Heart left ventricle (tissue), 16 donors: ENCODE results near the gene OLFML3. TPM values are rescaled to one million over a fixed set of nuclear protein-coding genes. Genes with fewer than 3 reads are reported as not detected.

ENCODE experiments used
- ATAC-seq, 4 donors: fragments of 200-7000 bp; cut with Tn5 transposase; one replicate each; pipeline ENCODE4 v1.9.1; 2020 to 2022; ENCODE audit warnings: moderate library complexity in 4 of 4, mild to moderate bottlenecking in 3 of 4, moderate number of reproducible peaks in 1 of 4
- DNase-seq, 5 donors: peaks; one replicate each; pipeline ENCODE4 v3.0.0-alpha.2; 2020
- H3K27ac ChIP-seq, 12 donors: fragments of 200-600 bp; sonication (generic) in 4 of 12; one replicate each; pipeline versions ENCODE4 v1.5.0 to v1.8.0; 2016 to 2022; ENCODE audit warnings: mild to moderate bottlenecking in 2 of 12
- H3K27me3 ChIP-seq, 9 donors: fragments of 200-600 bp; sonication (generic) in 2 of 9; one replicate each; pipeline versions ENCODE4 v1.5.1 to v1.8.0; 2016 to 2022; ENCODE audit warnings: mild to moderate bottlenecking in 3 of 9
- H3K36me3 ChIP-seq, 9 donors: fragments of 200-600 bp; sonication (generic) in 2 of 9; one replicate each; pipeline versions ENCODE4 v1.5.0 to v1.8.0; 2018 to 2022; ENCODE audit warnings: mild to moderate bottlenecking in 2 of 9
- H3K4me1 ChIP-seq, 12 donors: fragments of 200-600 bp; sonication (generic) in 4 of 12; one replicate each; pipeline versions ENCODE4 v1.5.0 to v1.8.0; 2016 to 2022; ENCODE audit warnings: mild to moderate bottlenecking in 3 of 12
- H3K4me3 ChIP-seq, 12 donors: fragments of 200-600 bp; sonication (generic) in 4 of 12; one replicate each; pipeline versions ENCODE4 v1.5.0 to v1.8.0; 2017 to 2022; ENCODE audit warnings: mild to moderate bottlenecking in 9 of 12, moderate library complexity in 4 of 12
- H3K9me3 ChIP-seq, 12 donors: fragments of 200-600 bp; sonication (generic) in 4 of 12; one replicate each; pipeline versions ENCODE4 v1.5.0 to v1.8.0; 2016 to 2022; ENCODE audit warnings: mild to moderate bottlenecking in 1 of 12
- CTCF ChIP-seq, 12 donors: fragments of 200-600 bp; sonication (generic) in 4 of 12; IDR thresholded peaks; one replicate each; pipeline versions ENCODE4 v1.5.0 to v1.8.0; 2018 to 2022; ENCODE audit warnings: antibody characterized with exemption in 12 of 12, mild to moderate bottlenecking in 5 of 12
- POLR2A ChIP-seq, 2 donors: fragments of 450-650 bp; IDR thresholded peaks; one replicate each; pipeline ENCODE4 v1.6.1; 2017; ENCODE audit warnings: antibody characterized with exemption in 2 of 2, mild to moderate bottlenecking in 2 of 2, moderate library complexity in 2 of 2
- WGBS, 4 donors: extraction: QIAGEN DNeasy Blood & Tissue Kit in 2 of 4; methylation state at CpG; one replicate each; pipeline versions ENCODE4 v1.1.5 to v1.1.7; 2013 to 2018; 5-methylcytosine and 5-hydroxymethylcytosine counted together
- intact Hi-C, 10 donors: fragments of 100-400 bp; cut with DNase I; formaldehyde crosslinking; loops; one replicate each; pipeline versions ENCODE4 v1.11.1 to v1.14.2; 2022
- long read RNA-seq, 3 donors: library from polyadenylated mRNA; unstranded; transcript quantifications; one replicate each; pipeline ENCODE4 v2.0.0, GENCODE V29; 2020 to 2021
- polyA plus RNA-seq, 2 donors: library from polyadenylated mRNA; stranded (reverse); fragments of 200-250 nt; gene quantifications; one replicate each; pipeline ENCODE4 v1.2.3, GENCODE V29; 2013
- total RNA-seq, 9 donors: library from RNA; depleted of rRNA in 2 of 9; stranded (reverse); fragments of >200 nt in 2 of 9; fragmentation: NEBNext Ultra II Directional in 3 of 9; extraction: Animal tissue kit (Norgen Biotek cat#: 25700) in 3 of 9; gene quantifications; one replicate each; pipeline versions ENCODE4 v1.1.0 to v1.2.4, GENCODE V29; 2016 to 2023
- donor health status: ischemic (EF 13 %, LVEDD 7.1; RV severe dilation, severe dysfunction).
- donor health status: healthy with polysubstance abuse.
- donor health status: DM: no; HTN: yes; CAD: no.
- donor health status: DM: no; HTN: no; CAD: no.
- donor health status: ischemic (EF 25% LVEDD 6.9; RV normal size, moderate dysfunction).
- donor health status: ischemic (EF 25% LVEDD 5.7; RV mildly dilated, moderate dysfunction).
- donor health status: healthy.
- donor health status: DM: yes; HTN: yes; CAD: no.
- donor health status: ischemic (EF 35%, LVEDD 5.7; RV mildly dilated, moderate dysfunction).
- donor health status: nonischemic (EF 11% LVEDD 7.7; RV severe dilation, severe dysfunction).
- donor health status: DM: yes; HTN: yes; CAD: no.
- donor health status: PGD.
- donor health status: ischemic (EF 29% LVEDD 5.4; RV normal size, mild dysfunction).
- donor health status: nonischemic (EF 23%, LVEDD 6.1; RV moderate dilation, normal function).

The OLFML3 gene
- 10 to 100 TPM in 7 of 9 donors, 1 to 10 TPM in 2; 5.3 to 27.2 (median 13.5) TPM for total RNA-seq
- 1 to 10 TPM; 5.1 to 7.8 TPM for polyA plus RNA-seq
- long read RNA-seq, donor 1, partial matches to known transcripts: 13 of 17 reads
- long read RNA-seq, donor 1, other reads (novel, unspliced or antisense): 0 of 17 reads
- long read RNA-seq, donor 2, transcript OLFML3-201 (3 exons, 1,780 nt): major isoform, 5 of 6 reads
- long read RNA-seq, donor 2, partial matches to known transcripts: 1 of 6 reads
- long read RNA-seq, donor 2, other reads (novel, unspliced or antisense): 0 of 6 reads
- long read RNA-seq, donor 3, partial matches to known transcripts: 0 of 13 reads
- long read RNA-seq, donor 3, other reads (novel, unspliced or antisense): 11 of 13 reads

- ATAC-seq (peak; percentile 61 to 81 (median 74)), DNase-seq (peak; percentile 83 to 92 (median 86))
- Histone ChIP-seq H3K27ac (peak within 1 kb of the TSS in 11 of 12 donors; percentile 24 to 86 (median 67)), H3K4me1 (peaks cover 0 to 83% (median 28%) of the 10 kb centered on the region in 12 donors), H3K9me3 (no peaks in the 10 kb centered on the region), H3K4me3 (peak within 1 kb of the TSS in 10 of 12 donors; percentile 16 to 56 (median 40)), H3K36me3 (peaks cover 0 to 17% (median 11%) of the 10 kb centered on the region in 9 donors), H3K27me3 (no peaks in the 10 kb centered on the region)
- intact Hi-C loops: loop anchor here in 9 of 10 donors (1.0 to 10.0 kb wide), 8 partner anchors 144 to 586 kb away; no protein-coding TSS in a partner anchor
- 22 to 31% (median 29%) methylated on average over 13 of the region's 13 CpGs for WGBS, 4 donors
- TF ChIP-seq POLR2A (IDR thresholded peaks at IDR 0.05): no peak
- peak; percentile 48 to 85 (median 73) for TF ChIP-seq CTCF (IDR thresholded peaks at IDR 0.05)
Observed at GRCh38 chr1:113978863-113979702, at the start of gene OLFML3. TSS of gene OLFML3 (plus strand) at chr1:113979474. CDS start at chr1:113979517, 43 bp downstream.

- ATAC-seq: peak in 3 of 4 donors; percentile 31 to 64 (median 54)
- H3K9me3 ChIP-seq: no peaks in the 10 kb centered on the region
- WGBS, 4 donors: 0 to 1% (median 1%) methylated on average over 25 to 63 of the region's 64 CpGs
- H3K4me1 ChIP-seq: peaks cover 6 to 60% (median 38%) of the 10 kb centered on the region in 12 donors
- peak overlapping the region; percentile 62 to 98 (median 95) for H3K27ac ChIP-seq
- DNase-seq: peak in 4 of 5 donors; percentile 29 to 75 (median 48)
- no peaks in the 10 kb centered on the region for H3K36me3 ChIP-seq
- H3K4me3 ChIP-seq: peak overlapping the region; percentile 73 to 99 (median 94)
- no peaks in the 10 kb centered on the region for H3K27me3 ChIP-seq
- TF ChIP-seq POLR2A (IDR thresholded peaks at IDR 0.05): no peak
- TF ChIP-seq CTCF (IDR thresholded peaks at IDR 0.05): peak in 5 of 12 donors; percentile 21 to 38 (median 34)
- intact Hi-C loops: loop anchor here in 9 of 10 donors (1.0 to 2.0 kb wide), 4 partner anchors 17 to 25 kb away; partner anchors contain the start of genes DCLRE1B (in 8 of the 9) and AP4B1 (in 1 of the 9)
Observed at GRCh38 chr1:113929750-113930498, 49.4 kb upstream of the OLFML3 start.

- no peaks in the 10 kb centered on the region for H3K36me3 ChIP-seq
- ATAC-seq (peak in 2 of 4 donors; percentile 1 to 11), DNase-seq (no peak)
- peaks cover 6 to 67% (median 38%) of the 10 kb centered on the region in 12 donors for H3K4me1 ChIP-seq
- intact Hi-C loops: no loop called here
- TF ChIP-seq POLR2A (IDR thresholded peaks at IDR 0.05): no peak
- TF ChIP-seq CTCF (IDR thresholded peaks at IDR 0.05): no peak
- H3K9me3 ChIP-seq: peaks cover 0 to 4% (median 0%) of the 10 kb centered on the region in 12 donors
- 2 to 4% (median 3%) methylated on average over 8 of the region's 8 CpGs for WGBS, 4 donors
- no peaks in the 10 kb centered on the region for H3K27me3 ChIP-seq
- peak overlapping the region in 11 of 12 donors; percentile 91 to 98 (median 96) for H3K27ac ChIP-seq
- H3K4me3 ChIP-seq: peak overlapping the region; percentile 73 to 99 (median 94)
Observed at GRCh38 chr1:113930499-113931161, 48.6 kb upstream of the OLFML3 start.
